Spleen (tissue), 11 donors: Measurements from ENCODE around the gene TACC2. TPM values are rescaled to one million over a fixed set of nuclear protein-coding genes. Genes with fewer than 3 reads are reported as not detected.
"Not testable (repeated sequence)": the region's sequence is repeated elsewhere in the genome, so short reads cannot be mapped to it uniquely, and the experiment has no call there.

Experiments used
- DNase-seq: peaks from one replicate; pipeline ENCODE4 v3.0.0-alpha.2; 2020
- H3K27ac ChIP-seq, 8 donors: fragments of 200-600 bp; sonication (generic) in 7 of 8; 1 replicate in 4 of 8; 2 replicates in 4 of 8; pipeline versions ENCODE4 v1.5.0 to v1.8.0; 2016 to 2021; ENCODE audit warnings: inconsistent platforms in 4 of 8, mild to moderate bottlenecking in 4 of 8, moderate library complexity in 1 of 8
- H3K27me3 ChIP-seq, 7 donors: fragments of 200-600 bp; sonication (generic) in 6 of 7; replicated peaks in 1 of 7; 1 replicate in 4 of 7; 2 replicates in 3 of 7; pipeline versions ENCODE4 v1.5.0 to v1.8.0; 2016 to 2021; ENCODE audit warnings: inconsistent platforms in 3 of 7, mild to moderate bottlenecking in 1 of 7
- H3K36me3 ChIP-seq, 6 donors: fragments of 200-600 bp; sonication (generic) in 5 of 6; 1 replicate in 4 of 6; 2 replicates in 2 of 6; pipeline versions ENCODE4 v1.5.0 to v1.8.0; 2016 to 2021; ENCODE audit warnings: inconsistent platforms in 2 of 6
- H3K4me1 ChIP-seq, 6 donors: fragments of 200-600 bp; sonication (generic) in 5 of 6; 1 replicate in 3 of 6; 2 replicates in 3 of 6; pipeline versions ENCODE4 v1.5.0 to v1.8.0; 2016 to 2021; ENCODE audit warnings: inconsistent platforms in 3 of 6
- H3K4me3 ChIP-seq, 8 donors: fragments of 200-600 bp; sonication (generic) in 7 of 8; 1 replicate in 4 of 8; 2 replicates in 4 of 8; pipeline versions ENCODE4 v1.5.0 to v1.8.0; 2016 to 2021; ENCODE audit warnings: inconsistent platforms in 4 of 8, mild to moderate bottlenecking in 4 of 8, moderate library complexity in 2 of 8
- H3K9me3 ChIP-seq, 8 donors: fragments of 200-600 bp; sonication (generic) in 7 of 8; 1 replicate in 4 of 8; 2 replicates in 4 of 8; pipeline versions ENCODE4 v1.5.0 to v1.8.0; 2016 to 2021; ENCODE audit warnings: inconsistent platforms in 4 of 8
- CTCF ChIP-seq, 11 experiments: fragments of 200-600 bp in 7 of 11; fragments of 450-650 bp in 4 of 11; sonication (generic) in 4 of 11; IDR thresholded peaks in 8 of 11; conservative IDR thresholded peaks in 3 of 11; 1 replicate in 7 of 11; 2 replicates in 4 of 11; pipeline versions ENCODE4 v1.4.0 to v1.8.0; 2016 to 2021; ENCODE audit warnings: antibody characterized with exemption in 11 of 11, inconsistent platforms in 4 of 11, mild to moderate bottlenecking in 1 of 11
- POLR2A ChIP-seq, 3 donors: fragments of 450-650 bp; IDR thresholded peaks; one replicate each; pipeline ENCODE4 v1.5.1; 2017; ENCODE audit warnings: antibody characterized with exemption in 3 of 3, mild to moderate bottlenecking in 1 of 3
- POLR2AphosphoS5 ChIP-seq, 3 donors: sonication (generic); formaldehyde crosslinking; IDR thresholded peaks; one replicate each; pipeline ENCODE4 v1.5.1; 2017; ENCODE audit warnings: antibody characterized with exemption in 3 of 3
- WGBS, 5 donors: extraction: QIAGEN DNeasy Blood & Tissue Kit in 3 of 5; methylation state at CpG; one replicate each; pipeline versions ENCODE4 v1.1.5 to v1.1.7; 2013 to 2018; 5-methylcytosine and 5-hydroxymethylcytosine counted together
- intact Hi-C: fragments of 100-400 bp; cut with DNase I; formaldehyde crosslinking; loops from one replicate; pipeline ENCODE4 v1.15.0; 2023; ENCODE audit warnings: low total_unique reads
- polyA plus RNA-seq, 3 donors: library from polyadenylated mRNA; stranded (reverse); fragments of 200-250 nt; gene quantifications; one replicate each; pipeline ENCODE4 v1.2.1, GENCODE V29; 2013
- total RNA-seq, 7 donors: library from RNA; depleted of rRNA in 3 of 7; stranded (reverse); fragments of >200 nt in 3 of 7; fragmentation: NEBNext Ultra II Directional in 4 of 7; extraction: Animal tissue kit (Norgen Biotek cat#: 25700) in 4 of 7; gene quantifications; one replicate each; pipeline versions ENCODE4 v1.1.0 to v1.2.1, GENCODE V29; 2016 to 2021
- donor health status: healthy with polysubstance abuse.
- donor health status: DM: no; HTN: no; CAD: no; lungs with moderate emphysema.
- donor health status: DM: no; HTN: no; CAD: no.
- donor health status: Bipolar disorder and iron deficiency.
- donor health status: healthy.
- donor health status: DM: no; HTN: no; CAD: no.
- donor health status: DM: yes; HTN: yes; CAD: no.

The TACC2 gene
- total and polyA plus RNA-seq, 10 donors = 2.4 to 13.9 (median 4.5) TPM

GRCh38 chr10:122072491-122072890 lies 83.5 kb downstream of the TACC2 start:
- DNase-seq = no peak

GRCh38 chr10:122073508-122073907 lies 84.5 kb downstream of the TACC2 start:
- peak; percentile 11 for DNase-seq
- Histone ChIP-seq H3K27ac (no peak overlapping the region), H3K9me3 (no peaks in the 10 kb centered on the region), H3K4me1 (no peaks in the 10 kb centered on the region), H3K36me3 (no peaks in the 10 kb centered on the region), H3K4me3 (no peak overlapping the region), H3K27me3 (peaks cover 0 to 9% (median 0%) of the 10 kb centered on the region in 7 donors)
- intact Hi-C loops = no loop called here
- TF ChIP-seq POLR2A (IDR thresholded peaks at IDR 0.05) (no peak), POLR2AphosphoS5 (IDR thresholded peaks at IDR 0.05) (no peak), CTCF (IDR thresholded peaks at IDR 0.05 in 8 of 11, conservative IDR thresholded peaks at IDR 0.05 in 3 of 11) (no peak)
- WGBS, 5 donors = 77 to 93% (median 91%) methylated on average over 7 of the region's 7 CpGs

More at GRCh38 chr10:122072491-122072890, 83.5 kb downstream of the TACC2 start:
- Histone ChIP-seq H3K4me3 (no peak overlapping the region), H3K4me1 (no peaks in the 10 kb centered on the region), H3K27me3 (peaks cover 0 to 9% (median 0%) of the 10 kb centered on the region in 7 donors), H3K36me3 (no peaks in the 10 kb centered on the region), H3K27ac (no peak overlapping the region), H3K9me3 (no peaks in the 10 kb centered on the region)
- 91 to 95% (median 92%) methylated on average over 9 of the region's 9 CpGs for WGBS, 5 donors
- intact Hi-C loops = no loop called here
- TF ChIP-seq POLR2AphosphoS5 (IDR thresholded peaks at IDR 0.05) = no peak
- TF ChIP-seq CTCF (IDR thresholded peaks at IDR 0.05 in 8 of 11, conservative IDR thresholded peaks at IDR 0.05 in 3 of 11) = no peak
- no peak for TF ChIP-seq POLR2A (IDR thresholded peaks at IDR 0.05)

GRCh38 chr10:122075171-122075570 lies 86.2 kb downstream of the TACC2 start:
- Histone ChIP-seq H3K4me3 (no peak overlapping the region), H3K27ac (no peak overlapping the region), H3K27me3 (peaks cover 0 to 9% (median 0%) of the 10 kb centered on the region in 7 donors), H3K9me3 (no peaks in the 10 kb centered on the region), H3K36me3 (no peaks in the 10 kb centered on the region), H3K4me1 (no peaks in the 10 kb centered on the region)
- intact Hi-C loops = no loop called here
- TF ChIP-seq POLR2A (IDR thresholded peaks at IDR 0.05) (no peak), CTCF (IDR thresholded peaks at IDR 0.05 in 8 of 11, conservative IDR thresholded peaks at IDR 0.05 in 3 of 11) (no peak), POLR2AphosphoS5 (IDR thresholded peaks at IDR 0.05) (no peak)
- DNase-seq = peak; percentile 33
- WGBS, 5 donors = 78 to 92% (median 87%) methylated on average over 9 of the region's 9 CpGs

GRCh38 chr10:122075876-122076275 lies 86.9 kb downstream of the TACC2 start:
- H3K27ac ChIP-seq, H3K36me3 ChIP-seq, H3K27me3 ChIP-seq, H3K4me3 ChIP-seq, H3K4me1 ChIP-seq, intact Hi-C loops, H3K9me3 ChIP-seq: not testable (repeated sequence)
- WGBS, 5 donors = 88 to 96% (median 94%) methylated on average over 6 of the region's 6 CpGs
- peak; percentile 20 for DNase-seq
